HepG2 (cell line): ENCODE results near the gene DLG4. TPM values are rescaled to one million over a fixed set of nuclear protein-coding genes. Genes with fewer than 3 reads are reported as not detected.

Source experiments
- CBX5 ChIP-seq: sonication (generic); formaldehyde crosslinking; IDR thresholded peaks from 2 replicates; pipeline ENCODE4 v1.4.0; 2020; ENCODE audit warnings: missing genetic modification reagents, borderline replicate concordance
- EEA1 ChIP-seq: sonication (generic); formaldehyde crosslinking; IDR thresholded peaks from 2 replicates; pipeline ENCODE4 v1.5.1; 2020; ENCODE audit warnings: mild to moderate bottlenecking, missing genetic modification reagents, borderline replicate concordance
- ELF1 ChIP-seq: sonication (generic); formaldehyde crosslinking; IDR thresholded peaks from 2 replicates; pipeline ENCODE4 v1.4.0; 2020; ENCODE audit warnings: missing genetic modification reagents
- ERF ChIP-seq: IDR thresholded peaks from 2 replicates; pipeline ENCODE4 v1.6.1; 2018; ENCODE audit warnings: missing biosample characterization, missing genetic modification reagents
- ESRRA ChIP-seq: sonication (generic); formaldehyde crosslinking; IDR thresholded peaks from 2 replicates; pipeline ENCODE4 v1.5.1; 2020; ENCODE audit warnings: mild to moderate bottlenecking, low read depth, missing genetic modification reagents
- FLYWCH1 ChIP-seq: sonication (generic); formaldehyde crosslinking; IDR thresholded peaks from 2 replicates; pipeline ENCODE4 v1.8.1; 2023; ENCODE audit warnings: mild to moderate bottlenecking, missing genetic modification reagents
- HHEX ChIP-seq: IDR thresholded peaks from 2 replicates; pipeline ENCODE4 v1.6.1; 2016; ENCODE audit warnings: control low read depth
- HMGA1 ChIP-seq: sonication (generic); formaldehyde crosslinking; conservative IDR thresholded peaks from 2 replicates; pipeline ENCODE4 v1.4.0; 2020; ENCODE audit warnings: missing genetic modification reagents
- NR3C1 ChIP-seq: sonication (generic); formaldehyde crosslinking; IDR thresholded peaks from 2 replicates; pipeline ENCODE4 v1.4.0; 2020; ENCODE audit warnings: missing genetic modification reagents
- PHF8 ChIP-seq: sonication (generic); formaldehyde crosslinking; IDR thresholded peaks from 2 replicates; pipeline ENCODE4 v1.5.0; 2020; ENCODE audit warnings: missing genetic modification reagents
- RBM39 ChIP-seq: fragments of 200-400 bp; formaldehyde crosslinking; IDR thresholded peaks from one replicate; pipeline ENCODE4 v1.6.1; 2018; ENCODE audit warnings: antibody characterized with exemption, mild to moderate bottlenecking, low read depth, low read length; ENCODE audit not compliant: poor library complexity, severe bottlenecking
- SCMH1 ChIP-seq: sonication (generic); formaldehyde crosslinking; IDR thresholded peaks from 2 replicates; pipeline ENCODE4 v1.9.0; 2021; ENCODE audit warnings: missing genetic modification reagents, mild to moderate bottlenecking, borderline replicate concordance
- SIN3B ChIP-seq: fragments of 150-350 bp; IDR thresholded peaks from 2 replicates; pipeline ENCODE4 v1.6.1; 2014; ENCODE audit warnings: low read length
- SNAI1 ChIP-seq: sonication (generic); formaldehyde crosslinking; IDR thresholded peaks from 2 replicates; pipeline ENCODE4 v1.5.0; 2020; ENCODE audit warnings: mild to moderate bottlenecking, missing genetic modification reagents, borderline replicate concordance
- SNRNP70 ChIP-seq: fragments of 200-400 bp; formaldehyde crosslinking; IDR thresholded peaks from 2 replicates; pipeline ENCODE4 v1.6.1; 2017; ENCODE audit warnings: mild to moderate bottlenecking, low read depth, low read length, moderate library complexity
- SSRP1 ChIP-seq: IDR thresholded peaks from 2 replicates; pipeline ENCODE4 v1.6.1; 2016; ENCODE audit warnings: control low read depth
- TAF1 ChIP-seq: sonication (generic); formaldehyde crosslinking; IDR thresholded peaks from 2 replicates; pipeline ENCODE4 v1.4.0; 2020; ENCODE audit warnings: missing genetic modification reagents
- TCF7L2 ChIP-seq: IDR thresholded peaks from 2 replicates; pipeline ENCODE4 v1.6.1; 2011; ENCODE audit warnings: mild to moderate bottlenecking, low read depth, low read length, moderate library complexity
- YEATS2 ChIP-seq: sonication (generic); formaldehyde crosslinking; IDR thresholded peaks from 2 replicates; pipeline ENCODE4 v1.4.0; 2020; ENCODE audit warnings: missing genetic modification reagents, borderline replicate concordance
- ZBTB3 ChIP-seq: sonication (generic); formaldehyde crosslinking; IDR thresholded peaks from 2 replicates; pipeline ENCODE4 v1.4.0; 2020; ENCODE audit warnings: low read depth, mild to moderate bottlenecking, moderate library complexity, missing genetic modification reagents, borderline replicate concordance
- ZFP82 ChIP-seq: sonication (generic); formaldehyde crosslinking; IDR thresholded peaks from 2 replicates; pipeline ENCODE4 v1.5.1; 2020; ENCODE audit warnings: mild to moderate bottlenecking, missing genetic modification reagents, borderline replicate concordance
- ZNF296 ChIP-seq: sonication (generic); formaldehyde crosslinking; conservative IDR thresholded peaks from 2 replicates; pipeline ENCODE4 v1.5.0; 2020; ENCODE audit warnings: mild to moderate bottlenecking, missing genetic modification reagents
- ZNF3 ChIP-seq: IDR thresholded peaks from 2 replicates; pipeline ENCODE4 v1.7.0; 2017; ENCODE audit warnings: inconsistent platforms
- ZNF326 ChIP-seq: sonication (generic); formaldehyde crosslinking; IDR thresholded peaks from 2 replicates; pipeline ENCODE4 v1.4.0; 2020; ENCODE audit warnings: missing genetic modification reagents, borderline replicate concordance
- ZNF337 ChIP-seq: sonication (generic); formaldehyde crosslinking; IDR thresholded peaks from 2 replicates; pipeline ENCODE4 v1.5.1; 2020; ENCODE audit warnings: missing genetic modification reagents, low read depth, mild to moderate bottlenecking, borderline replicate concordance
- ZNF383 ChIP-seq: sonication (generic); formaldehyde crosslinking; IDR thresholded peaks from 2 replicates; pipeline ENCODE4 v1.4.0; 2020; ENCODE audit warnings: missing genetic modification reagents, mild to moderate bottlenecking, borderline replicate concordance
- ZNF552 ChIP-seq: sonication (generic); formaldehyde crosslinking; IDR thresholded peaks from 2 replicates; pipeline ENCODE4 v1.9.0; 2022; ENCODE audit warnings: missing genetic modification reagents, mild to moderate bottlenecking, borderline replicate concordance
- ZNF572 ChIP-seq: sonication (generic); formaldehyde crosslinking; IDR thresholded peaks from 2 replicates; pipeline ENCODE4 v1.5.1; 2020; ENCODE audit warnings: mild to moderate bottlenecking, missing genetic modification reagents
- polyA plus RNA-seq, 8 experiments: library from polyadenylated mRNA; depleted of rRNA in 3 of 8; stranded (reverse) in 7 of 8; unstranded in 1 of 8; fragments of >200 nt; fragmentation: Illumina TruSeq in 4 of 8; extraction: Trizol in 4 of 8; gene quantifications; 2 replicates each; pipeline versions ENCODE4 v1.2.1 to v1.2.3, GENCODE V29; 2011 to 2016; ENCODE audit warnings: low read depth in 4 of 8, missing spikeins in 1 of 8, mixed read lengths in 1 of 8; ENCODE audit not compliant: insufficient read depth in 1 of 8
- total RNA-seq, 5 experiments: library from RNA; depleted of rRNA; stranded (reverse); fragments of >200 nt; fragmentation: Illumina TruSeq; extraction: Trizol; gene quantifications; 2 replicates each; pipeline ENCODE4 v1.2.3, GENCODE V29; 2016; ENCODE audit warnings: low read depth in 1 of 5
- TF ChIP-seq, protein P1 (sequence below): sonication (generic); formaldehyde crosslinking; IDR thresholded peaks from 2 replicates; pipeline ENCODE4 v1.4.0; 2020; ENCODE audit warnings: mild to moderate bottlenecking, low read depth, missing genetic modification reagents
- TF ChIP-seq, protein P2 (sequence below): sonication (generic); formaldehyde crosslinking; IDR thresholded peaks from 2 replicates; pipeline ENCODE4 v1.8.1; 2023; ENCODE audit warnings: mild to moderate bottlenecking, missing genetic modification reagents

Gene DLG4
- total and polyA plus RNA-seq, 2 of the 13 experiments (the other 11 are each of a cell fraction or from before 2014, with no cell fraction given) = 0.71 to 4.3 TPM

DNA sequence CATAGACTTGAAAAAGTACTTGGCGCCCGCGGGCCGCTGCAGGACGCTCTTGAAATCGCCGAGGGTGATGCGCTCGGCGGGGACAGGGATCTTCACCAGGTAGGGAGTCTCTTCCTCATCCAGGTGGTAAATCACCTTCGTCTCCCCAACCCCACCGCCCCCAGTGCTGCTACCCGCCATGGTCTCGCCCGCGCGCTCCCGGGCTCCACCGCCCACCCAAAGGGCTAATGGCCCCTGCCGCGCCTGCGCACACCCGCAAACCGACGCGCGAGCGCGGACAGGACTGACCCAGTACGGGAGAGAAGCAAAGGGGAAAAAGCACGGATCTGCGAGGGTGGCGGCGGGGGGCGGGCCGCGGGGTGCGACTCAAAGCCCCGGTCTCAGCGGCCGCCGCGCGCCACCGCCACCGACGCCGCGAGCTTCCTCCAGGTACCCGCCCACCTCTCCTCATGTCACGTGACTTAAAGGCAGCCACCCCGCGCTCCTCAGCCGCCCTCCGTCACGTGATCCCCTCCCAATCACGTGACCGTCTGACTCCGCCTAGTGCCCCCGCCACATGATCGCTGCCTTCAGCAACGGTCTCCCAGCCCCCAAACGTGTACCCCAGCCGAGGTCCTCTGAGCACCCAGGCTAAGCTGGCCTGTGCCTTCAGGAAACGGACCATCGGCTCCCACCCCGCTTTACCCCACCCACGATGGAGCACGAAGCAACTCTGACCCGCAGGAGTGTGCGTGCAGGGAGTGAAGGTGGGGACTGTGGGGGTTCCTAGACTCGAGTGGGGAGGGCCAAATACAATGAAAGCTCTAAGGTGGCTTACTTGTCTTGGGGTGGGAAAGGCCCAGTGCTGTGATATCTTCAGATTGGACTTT is 14.7 kb upstream of the DLG4 start, which contains the start of gene DVL2 (continued):
- TF ChIP-seq ZNF326 (CRISPR knock-in tag) (peak; percentile 81; the same call in 1 of the 2 replicates), HMGA1 (CRISPR knock-in tag) (no peak), ZNF552 (no peak; the same call in 1 of the 2 replicates), ZNF296 (CRISPR knock-in tag) (no peak), SNAI1 (CRISPR knock-in tag) (no peak), RBM39 (peak; percentile 96), SSRP1 (CRISPR knock-in tag) (peak; percentile 98), SCMH1 (CRISPR knock-in tag) (no peak), ZNF572 (CRISPR knock-in tag) (no peak), SNRNP70 (no peak), ZBTB3 (CRISPR knock-in tag) (no peak), ZNF337 (CRISPR knock-in tag) (peak; percentile 93), ZNF3 (CRISPR knock-in tag) (no peak), ERF (CRISPR knock-in tag) (peak; percentile 73), EEA1 (CRISPR knock-in tag) (no peak), ZNF383 (CRISPR knock-in tag) (peak; percentile 63; the same call in 1 of the 2 replicates), ELF1 (peak; percentile 30; the same call in 1 of the 2 replicates), HHEX (no peak), ESRRA (no peak), TAF1 (CRISPR knock-in tag) (peak; percentile 73; the same call in 1 of the 2 replicates), PHF8 (CRISPR knock-in tag) (peak; percentile 87), CBX5 (peak; percentile 71; the same call in 1 of the 2 replicates), FLYWCH1 (CRISPR knock-in tag) (no peak), TCF7L2 (no peak), YEATS2 (CRISPR knock-in tag) (peak; percentile 94), SIN3B (peak; percentile 73; the same call in 1 of the 2 replicates), ZFP82 (peak; percentile 80; the same call in 1 of the 2 replicates), NR3C1 (no peak)
- TF ChIP-seq, protein P1, sequence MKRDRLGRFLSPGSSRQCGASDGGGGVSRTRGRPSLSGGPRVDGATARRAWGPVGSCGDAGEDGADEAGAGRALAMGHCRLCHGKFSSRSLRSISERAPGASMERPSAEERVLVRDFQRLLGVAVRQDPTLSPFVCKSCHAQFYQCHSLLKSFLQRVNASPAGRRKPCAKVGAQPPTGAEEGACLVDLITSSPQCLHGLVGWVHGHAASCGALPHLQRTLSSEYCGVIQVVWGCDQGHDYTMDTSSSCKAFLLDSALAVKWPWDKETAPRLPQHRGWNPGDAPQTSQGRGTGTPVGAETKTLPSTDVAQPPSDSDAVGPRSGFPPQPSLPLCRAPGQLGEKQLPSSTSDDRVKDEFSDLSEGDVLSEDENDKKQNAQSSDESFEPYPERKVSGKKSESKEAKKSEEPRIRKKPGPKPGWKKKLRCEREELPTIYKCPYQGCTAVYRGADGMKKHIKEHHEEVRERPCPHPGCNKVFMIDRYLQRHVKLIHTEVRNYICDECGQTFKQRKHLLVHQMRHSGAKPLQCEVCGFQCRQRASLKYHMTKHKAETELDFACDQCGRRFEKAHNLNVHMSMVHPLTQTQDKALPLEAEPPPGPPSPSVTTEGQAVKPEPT (CRISPR knock-in tag) = no peak
- TF ChIP-seq, protein P2, sequence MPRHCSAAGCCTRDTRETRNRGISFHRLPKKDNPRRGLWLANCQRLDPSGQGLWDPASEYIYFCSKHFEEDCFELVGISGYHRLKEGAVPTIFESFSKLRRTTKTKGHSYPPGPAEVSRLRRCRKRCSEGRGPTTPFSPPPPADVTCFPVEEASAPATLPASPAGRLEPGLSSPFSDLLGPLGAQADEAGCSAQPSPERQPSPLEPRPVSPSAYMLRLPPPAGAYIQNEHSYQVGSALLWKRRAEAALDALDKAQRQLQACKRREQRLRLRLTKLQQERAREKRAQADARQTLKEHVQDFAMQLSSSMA = peak; percentile 42; the same call in 1 of the 2 replicates
